HT1080 (cell line): ENCODE results near the gene HYDIN. TPM values are rescaled to one million over a fixed set of nuclear protein-coding genes. Genes with fewer than 3 reads are reported as not detected.
"Not testable (repeated sequence)": the region's sequence is repeated elsewhere in the genome, so short reads cannot be mapped to it uniquely, and the experiment has no call there.

Experiments used
- DNase-seq: peaks from one replicate; pipeline ENCODE4 v3.0.0-alpha.2; 2015; ENCODE audit warnings: low read depth
- total RNA-seq: library from RNA; depleted of rRNA; stranded (reverse); fragments of >200 nt; shearing (Covaris generic); gene quantifications from 2 replicates; pipeline ENCODE4 v1.2.3, GENCODE V29; 2014

Gene HYDIN
- total RNA-seq, 1 experiment from 2014 or later, result 0.03 TPM

DNA sequence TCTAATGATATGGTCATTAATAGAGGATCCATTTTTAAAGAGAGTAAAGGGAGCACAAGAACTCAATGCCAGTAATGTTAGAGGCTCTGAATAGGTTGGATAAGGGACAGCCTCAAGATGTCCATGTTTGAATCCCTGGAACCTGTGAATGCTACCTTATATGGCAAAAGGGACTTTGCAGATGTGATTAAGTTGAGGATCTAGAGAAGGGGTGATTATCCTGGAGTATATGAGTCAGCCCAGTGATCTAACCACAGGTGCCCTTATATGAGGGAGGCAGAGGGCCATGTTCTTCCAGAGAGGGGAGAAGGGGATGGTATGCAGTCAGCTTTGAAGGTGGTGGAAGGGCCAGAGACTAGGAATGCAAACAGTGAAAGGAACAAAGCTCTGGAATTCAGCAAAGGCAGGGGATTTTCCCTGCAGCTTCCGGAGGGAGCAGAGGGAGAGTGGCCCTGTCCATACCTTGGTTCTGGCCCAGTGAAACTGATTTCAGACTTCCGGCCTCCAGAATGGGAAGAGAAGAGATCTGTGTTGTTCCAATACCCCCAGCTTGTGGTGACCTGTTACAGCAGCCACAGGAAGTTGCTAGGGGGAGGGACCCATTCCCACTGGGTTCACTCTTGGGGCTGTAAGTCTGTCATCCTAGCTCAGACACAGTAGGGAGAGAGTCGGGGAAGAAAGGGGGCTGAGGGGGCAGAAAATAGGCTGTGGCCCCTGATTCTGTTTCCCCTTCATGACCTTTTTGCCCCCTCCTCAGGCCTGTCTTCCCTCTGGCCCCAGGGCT is 220.9 kb downstream of the HYDIN start:
- DNase-seq, result peak; percentile 63

DNA sequence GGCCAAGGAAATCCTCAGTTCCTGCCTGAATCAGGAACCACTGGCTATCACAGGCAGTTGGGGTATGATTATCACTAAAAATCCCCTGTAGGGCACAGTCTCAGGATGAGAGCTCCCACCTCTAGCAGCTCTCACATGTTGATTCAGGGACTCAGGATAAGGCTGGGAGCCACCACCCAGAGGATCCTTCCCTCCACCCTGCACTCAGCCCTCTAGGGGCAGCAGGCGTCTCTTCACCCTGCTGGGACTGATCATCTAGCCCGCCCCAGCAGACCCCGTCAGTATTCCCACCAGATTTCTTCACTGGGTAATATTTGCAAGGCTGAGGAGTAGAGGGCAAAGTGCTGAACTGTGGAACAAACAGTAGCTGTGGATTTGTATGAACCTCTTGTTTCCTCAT is 224.0 kb downstream of the HYDIN start:
- DNase-seq, result not testable (repeated sequence)

DNA sequence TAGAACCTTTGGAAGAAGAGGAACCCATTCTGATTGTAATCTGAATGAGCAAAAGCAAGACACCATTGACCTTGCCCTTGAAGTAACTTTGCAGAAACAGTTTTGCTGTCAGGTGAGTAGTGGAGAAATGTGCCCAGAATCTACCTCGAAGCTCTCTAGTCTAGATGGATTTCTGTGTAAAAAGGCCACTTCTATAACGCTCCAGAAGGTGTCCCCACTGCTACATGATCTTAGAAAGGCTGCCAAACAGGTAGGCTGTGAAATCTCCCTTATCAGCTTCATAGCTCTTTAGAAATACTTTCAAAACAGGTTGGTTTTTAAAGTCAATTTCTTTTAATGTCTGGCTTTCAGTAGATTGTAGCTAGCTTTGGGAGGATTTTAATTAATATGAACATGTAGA is 230.8 kb downstream of the HYDIN start:
- not testable (repeated sequence) for DNase-seq

DNA sequence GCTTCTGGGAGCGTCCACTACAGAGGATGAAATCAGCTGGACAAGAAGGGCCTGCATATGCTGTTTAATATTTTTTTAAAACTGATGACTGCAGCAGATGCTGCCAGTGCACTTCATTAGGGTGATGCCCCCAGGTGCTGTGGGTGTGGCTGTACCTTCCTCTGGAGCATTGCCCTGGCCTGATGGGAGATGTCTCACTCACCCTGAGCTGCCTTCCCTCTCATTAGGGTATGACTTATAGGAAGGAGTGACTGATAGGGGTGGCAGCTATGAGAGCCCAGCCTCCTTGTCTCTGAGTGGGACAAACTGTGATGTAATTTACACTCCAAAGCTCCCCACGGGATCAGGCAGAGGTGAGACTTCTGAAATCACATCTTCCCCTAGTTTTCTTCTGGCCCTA is 234.7 kb downstream of the HYDIN start:
- not testable (repeated sequence) for DNase-seq

DNA sequence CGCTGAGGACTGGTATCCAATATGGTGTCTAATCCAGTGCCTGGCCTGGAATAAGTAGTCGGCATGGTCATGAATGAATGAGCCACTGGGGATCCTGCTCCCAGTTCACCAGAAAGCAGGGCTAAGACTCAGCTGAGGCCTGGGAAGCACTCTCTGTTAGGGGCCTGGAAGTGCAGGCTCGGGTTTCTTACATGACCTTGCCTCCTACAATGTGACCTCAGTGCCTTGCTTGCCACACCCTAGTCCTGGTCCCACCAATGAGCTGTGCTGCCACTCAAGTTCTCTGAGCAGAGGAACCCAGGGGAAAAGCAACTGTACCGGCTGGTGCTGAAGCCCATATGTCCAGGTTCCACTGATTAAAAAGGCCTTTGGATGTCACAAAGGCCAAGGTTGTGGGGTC is 238.0 kb downstream of the HYDIN start:
- not testable (repeated sequence) for DNase-seq

DNA sequence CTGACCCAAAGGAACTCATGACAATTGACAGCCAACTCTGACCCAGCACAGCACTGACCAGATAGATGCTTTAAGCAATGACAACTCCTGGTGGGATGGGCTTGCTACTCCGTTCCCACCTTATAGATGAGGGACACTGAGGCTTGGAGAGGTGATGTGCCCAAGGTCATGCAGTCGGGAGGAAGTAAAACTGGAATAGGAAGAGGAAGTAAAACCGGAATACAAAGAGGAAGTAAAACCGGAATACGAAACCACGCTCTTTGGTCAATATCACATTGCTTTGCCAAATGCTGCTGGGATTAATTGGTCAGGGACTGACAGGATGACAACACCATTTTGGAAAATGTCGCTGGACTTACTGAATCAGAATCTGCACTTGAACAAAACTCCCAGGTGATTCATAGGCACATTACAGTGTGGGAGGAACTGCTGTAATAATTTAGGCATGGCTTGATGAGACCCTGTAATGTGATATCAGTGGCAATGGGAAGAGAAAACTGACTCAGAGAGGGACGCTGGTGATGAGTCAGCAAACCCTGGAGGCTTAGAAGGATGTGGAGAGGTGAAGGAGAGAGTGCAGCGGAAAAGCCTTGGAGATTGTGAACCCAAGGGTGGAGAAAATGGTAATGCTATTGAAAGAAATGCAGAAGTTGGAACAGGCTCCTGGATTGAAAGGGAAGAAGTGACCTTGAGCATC is 243.4 kb downstream of the HYDIN start:
- not testable (repeated sequence) for DNase-seq

DNA sequence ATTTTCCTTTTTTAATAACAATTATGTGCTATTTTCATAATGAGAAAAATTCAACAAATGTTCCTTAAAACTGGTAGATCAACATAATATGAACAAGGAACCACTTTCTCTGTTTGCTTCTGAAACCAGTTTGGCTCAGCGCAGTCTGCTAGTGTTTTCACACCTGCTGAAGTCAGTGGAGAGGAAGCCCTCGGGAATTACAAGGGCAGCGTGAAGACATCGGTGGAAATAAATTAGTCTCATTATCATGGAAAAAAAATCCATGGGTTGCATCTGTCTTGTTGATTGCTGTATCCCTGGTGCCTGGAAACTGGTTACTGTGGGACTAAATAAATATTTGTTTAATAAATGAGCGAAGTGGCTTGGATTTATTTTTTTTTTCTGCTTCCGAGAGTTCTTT is 245.8 kb downstream of the HYDIN start:
- DNase-seq, result not testable (repeated sequence)

DNA sequence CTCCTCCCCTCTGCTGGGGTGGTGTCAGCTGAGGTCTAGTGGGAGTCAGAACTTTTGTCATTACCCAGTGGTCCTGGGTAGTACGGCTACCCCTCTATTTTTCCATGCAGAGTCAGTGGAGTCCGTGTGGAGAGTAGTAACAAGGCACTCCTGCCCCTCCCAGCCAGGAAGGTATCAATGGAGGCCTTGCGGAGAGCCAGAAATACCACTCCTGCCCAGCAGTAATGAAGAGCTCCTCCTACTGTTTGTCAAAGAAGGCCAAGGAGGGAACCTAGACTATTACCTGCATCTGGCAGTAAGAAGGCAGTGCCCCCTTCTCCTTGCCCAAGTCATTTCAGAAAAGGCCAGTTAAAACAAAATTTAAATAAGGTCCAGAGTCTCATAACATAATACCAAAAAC is 262.2 kb downstream of the HYDIN start:
- DNase-seq, result not testable (repeated sequence)

DNA sequence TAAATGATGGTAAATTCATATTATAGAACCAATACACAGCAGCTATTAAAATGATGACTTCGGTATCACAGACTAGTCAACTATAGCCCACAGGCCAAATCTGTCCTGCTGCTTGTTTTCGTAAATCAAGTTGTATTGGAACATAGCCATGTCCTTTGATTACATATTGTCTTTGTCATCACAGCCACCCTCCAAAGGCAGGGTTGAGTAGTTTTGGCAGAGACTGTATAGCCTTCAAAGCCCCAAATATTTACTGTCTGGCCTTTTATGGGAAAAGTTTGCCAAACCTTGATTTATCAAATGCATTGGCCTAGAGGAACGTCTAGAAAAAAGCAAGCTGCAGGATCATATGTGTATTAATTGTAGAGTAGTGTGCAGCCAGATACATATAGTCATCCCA is 270.4 kb downstream of the HYDIN start:
- not testable (repeated sequence) for DNase-seq

DNA sequence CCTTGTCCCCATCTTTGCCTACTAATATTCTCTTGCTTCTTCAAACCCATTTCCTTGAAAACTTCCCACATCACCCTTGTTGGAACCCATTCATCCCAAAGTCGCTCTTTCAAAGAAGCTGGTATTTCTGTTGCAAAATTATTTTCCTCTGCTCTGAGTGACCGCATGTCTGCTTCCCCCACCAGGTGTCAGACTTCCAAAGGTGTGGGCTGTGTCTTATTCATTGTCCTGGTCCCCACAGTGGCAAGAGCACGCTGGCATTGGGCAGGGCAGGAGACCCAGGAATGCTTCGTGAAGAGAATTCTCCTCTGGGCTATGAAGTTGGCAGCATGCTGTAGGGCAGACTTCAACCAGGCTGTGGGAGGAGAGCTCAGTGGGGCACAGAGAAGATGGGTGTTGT is 275.6 kb downstream of the HYDIN start:
- not testable (repeated sequence) for DNase-seq

DNA sequence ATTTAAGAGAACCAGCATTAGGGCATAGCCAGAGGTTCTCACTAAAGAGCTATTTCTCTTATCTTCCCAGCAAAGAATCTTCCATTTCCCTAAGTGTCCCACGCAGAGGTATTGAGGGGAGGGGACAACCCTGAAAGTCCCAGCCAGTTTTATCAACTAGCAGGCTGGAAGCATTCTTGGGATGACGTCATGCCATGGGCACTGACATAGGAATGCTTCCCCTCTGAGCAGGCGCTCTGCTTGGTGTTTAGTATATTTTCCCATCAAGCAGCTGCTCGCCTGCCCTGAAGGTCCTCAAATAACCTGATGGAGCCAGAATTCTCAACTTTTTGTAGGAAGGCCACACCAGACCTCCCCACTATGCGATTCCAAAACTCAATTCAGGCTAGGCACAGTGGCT is 276.7 kb downstream of the HYDIN start:
- not testable (repeated sequence) for DNase-seq

DNA sequence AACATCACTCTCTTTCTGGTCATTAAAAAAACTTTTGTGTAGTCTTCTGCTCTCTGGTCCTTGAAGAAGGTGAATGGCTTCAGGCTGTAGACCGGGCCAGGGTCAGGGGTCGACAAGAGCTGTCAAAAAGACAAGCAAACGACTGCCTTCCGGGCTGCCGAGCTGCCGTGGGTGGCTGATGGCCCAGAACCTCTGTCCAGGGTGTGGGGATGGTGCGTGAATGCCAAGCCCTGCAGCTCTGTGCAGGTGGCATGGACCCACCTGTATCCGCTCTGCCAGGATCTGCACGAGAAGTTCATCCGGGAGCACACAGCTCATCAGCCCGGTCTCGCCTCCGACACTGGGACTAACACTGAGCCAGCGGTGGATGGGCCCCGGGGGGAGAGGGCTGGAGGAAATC is 287.0 kb downstream of the HYDIN start:
- DNase-seq, result not testable (repeated sequence)

DNA sequence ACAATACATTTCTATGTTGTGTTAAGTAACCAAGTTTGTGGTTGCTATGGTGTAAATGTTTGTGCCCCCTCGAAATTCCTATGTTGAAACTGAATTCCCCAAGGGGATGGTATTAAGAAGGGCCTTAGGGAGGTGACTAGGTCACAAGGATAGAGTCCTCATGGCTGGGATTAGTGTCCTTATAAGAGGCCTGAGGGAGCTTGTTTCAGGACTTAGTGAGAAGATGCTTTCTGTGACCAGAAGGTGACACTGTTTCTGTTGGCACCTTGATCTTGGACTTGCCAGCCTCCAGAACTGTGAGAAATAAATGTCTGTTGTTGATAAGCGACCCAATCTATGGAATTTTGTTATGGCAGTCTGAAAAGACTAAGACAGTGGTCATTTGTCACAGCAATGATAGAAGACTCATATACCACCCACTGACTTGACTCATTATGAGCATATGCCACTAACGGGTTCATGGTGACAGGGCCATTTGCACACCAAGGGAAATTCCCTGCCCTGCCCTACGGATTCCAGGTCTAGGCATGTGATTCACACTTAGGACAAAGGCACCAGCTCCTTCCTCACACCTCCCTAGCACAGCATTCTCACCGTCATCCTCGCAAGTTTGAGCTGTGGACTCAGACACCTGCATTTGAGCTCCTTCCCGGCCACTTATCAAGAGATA is 290.7 kb downstream of the HYDIN start:
- not testable (repeated sequence) for DNase-seq

DNA sequence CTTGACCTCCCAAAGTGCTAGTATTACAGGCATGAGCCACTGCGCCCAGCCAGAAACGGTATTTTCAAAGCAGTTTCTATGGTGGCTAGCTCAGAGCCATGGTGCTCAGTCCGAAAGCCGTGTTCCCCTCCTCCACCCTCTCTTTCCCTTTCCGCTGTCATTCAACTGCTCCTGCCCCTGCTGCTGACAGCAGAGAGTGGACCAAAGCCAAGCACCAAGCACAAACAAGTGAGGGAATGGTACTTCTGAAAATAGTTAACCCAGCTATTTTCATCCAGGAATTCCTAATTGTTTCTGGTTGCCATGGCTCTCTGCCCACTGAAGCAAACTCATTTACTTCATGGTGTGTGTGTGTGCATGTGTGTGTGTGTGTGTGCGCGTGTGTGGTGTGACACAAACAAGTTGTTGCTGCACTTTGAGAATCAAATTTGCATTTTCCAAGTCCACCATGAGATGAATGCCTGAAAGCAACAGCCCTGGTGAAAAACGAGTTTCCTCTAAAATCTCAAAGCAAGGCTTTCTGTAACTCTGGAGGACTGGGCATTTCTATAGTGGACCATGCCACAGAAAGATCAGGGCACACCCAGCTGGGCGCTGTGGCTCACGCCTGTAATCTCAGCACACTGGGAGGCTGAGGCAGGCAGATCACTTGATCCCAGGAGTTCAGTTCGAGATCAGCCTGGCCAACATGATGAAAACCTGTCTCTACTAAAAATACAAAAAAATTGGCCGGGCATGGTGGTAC is 293.6 kb downstream of the HYDIN start:
- not testable (repeated sequence) for DNase-seq

DNA sequence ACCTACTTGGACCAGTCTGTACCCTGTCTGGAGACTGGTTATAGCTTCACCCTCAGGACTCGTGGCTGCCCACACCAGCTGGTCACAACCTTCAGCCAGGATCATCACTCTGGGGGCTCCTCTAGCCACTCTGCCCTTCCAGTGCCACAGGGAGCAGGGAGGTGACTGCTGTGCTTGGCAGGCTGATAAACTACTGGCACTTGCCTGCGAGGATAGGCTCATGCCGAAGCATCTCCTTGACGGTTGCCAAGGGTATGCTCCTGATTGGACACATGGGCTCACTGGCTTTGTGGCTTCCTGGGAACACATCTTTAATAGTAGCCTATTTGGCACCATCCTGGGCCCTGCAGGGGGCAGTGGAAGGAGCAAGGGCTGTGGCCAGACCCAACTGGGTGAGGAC is 295.2 kb downstream of the HYDIN start:
- not testable (repeated sequence) for DNase-seq

DNA sequence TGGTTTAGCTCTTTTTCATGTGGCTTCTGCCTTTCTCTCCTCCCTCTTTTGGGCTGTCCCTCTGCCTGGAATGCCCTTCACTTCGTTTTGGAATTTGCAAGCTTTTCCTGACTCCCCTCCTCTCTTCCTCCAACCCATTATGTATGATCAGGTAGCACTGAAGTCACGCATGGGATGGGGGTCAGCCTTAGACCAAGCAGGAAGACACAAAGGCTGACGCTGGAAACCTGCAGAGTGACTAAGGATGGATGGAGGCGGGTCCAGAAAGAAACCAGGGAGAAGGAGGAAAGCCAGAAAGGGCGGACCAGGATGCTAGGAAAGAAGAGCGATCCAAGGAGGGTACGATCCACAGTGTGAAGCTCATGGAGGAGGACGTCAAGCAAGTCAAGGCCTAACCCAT is 296.8 kb downstream of the HYDIN start:
- not testable (repeated sequence) for DNase-seq

DNA sequence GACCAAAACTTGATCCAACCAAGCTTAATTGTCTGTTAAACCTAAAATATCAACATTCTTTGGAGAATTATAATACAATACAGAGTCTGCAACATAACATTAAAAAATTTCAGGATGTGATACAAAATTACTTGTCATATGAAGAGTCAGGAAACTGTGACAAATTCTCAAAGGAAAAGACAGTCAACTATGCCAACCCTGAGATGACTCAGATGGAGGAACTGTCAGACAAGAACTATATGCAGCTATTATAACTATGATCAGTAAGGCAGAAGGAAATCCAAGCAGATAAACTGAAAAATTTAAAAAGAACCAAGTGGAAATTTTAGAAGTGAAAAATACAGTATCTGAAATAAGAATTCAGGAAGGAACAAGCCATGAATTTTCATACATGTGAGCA is 299.8 kb downstream of the HYDIN start:
- DNase-seq, result peak; percentile 7

DNA sequence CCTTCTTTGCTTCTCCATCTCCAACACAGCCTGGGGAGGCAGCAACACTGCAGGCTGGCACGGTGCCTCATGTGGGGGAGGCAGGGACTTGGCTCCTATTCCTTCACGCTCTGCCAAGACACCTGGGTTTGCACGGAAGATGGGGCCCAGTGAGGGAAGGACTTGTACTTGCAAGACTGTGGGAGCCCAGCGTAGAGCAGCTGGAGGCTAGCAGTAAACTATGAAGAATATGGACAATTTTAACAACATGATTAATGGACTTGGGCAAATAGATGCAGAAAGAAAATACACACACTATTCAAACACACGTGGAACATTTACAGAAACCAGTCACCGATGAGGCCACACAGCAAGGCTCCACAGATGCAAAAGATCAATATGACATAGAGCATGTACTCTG is 308.4 kb downstream of the HYDIN start:
- not testable (repeated sequence) for DNase-seq

DNA sequence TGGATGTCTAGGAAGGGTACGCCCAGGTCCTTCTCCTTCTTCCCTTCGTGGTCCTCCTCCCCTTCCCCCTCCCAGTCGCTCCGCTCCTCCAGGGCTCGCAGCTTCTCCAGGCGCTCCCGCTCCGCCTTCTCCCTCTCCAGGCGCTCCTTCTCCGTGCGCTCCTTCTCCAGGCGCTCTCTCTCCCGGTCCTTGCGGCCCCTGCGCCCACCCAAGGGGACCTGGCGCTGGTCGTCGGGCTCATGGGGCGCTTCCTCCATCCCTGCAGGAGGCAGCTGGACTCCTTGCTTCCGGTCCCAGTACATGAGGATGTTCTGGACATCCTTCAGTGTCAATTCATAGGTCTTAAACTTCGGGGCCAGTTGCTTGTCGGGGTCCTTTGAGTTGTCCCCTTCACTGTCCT is 309.9 kb downstream of the HYDIN start:
- DNase-seq, result not testable (repeated sequence)

DNA sequence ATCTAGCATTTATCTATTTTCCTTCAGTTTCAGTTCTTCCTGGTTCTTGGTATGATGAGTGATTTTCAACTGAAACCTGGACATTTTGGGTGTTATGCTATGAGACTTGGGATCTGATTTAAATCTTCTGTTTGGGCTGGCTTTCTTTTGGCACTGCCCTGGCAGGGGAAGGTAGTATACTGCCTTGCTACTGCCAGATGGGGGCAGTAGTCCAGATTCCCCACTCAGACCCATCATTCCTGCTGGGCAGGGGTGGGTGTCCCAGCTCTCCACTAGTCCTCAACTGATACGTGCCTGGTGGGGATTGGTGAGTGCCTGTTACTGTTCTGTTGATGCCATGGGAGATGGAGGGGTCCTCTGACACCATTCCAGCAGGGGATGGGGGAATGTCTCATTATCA is 342.3 kb downstream of the HYDIN start:
- not testable (repeated sequence) for DNase-seq

DNA sequence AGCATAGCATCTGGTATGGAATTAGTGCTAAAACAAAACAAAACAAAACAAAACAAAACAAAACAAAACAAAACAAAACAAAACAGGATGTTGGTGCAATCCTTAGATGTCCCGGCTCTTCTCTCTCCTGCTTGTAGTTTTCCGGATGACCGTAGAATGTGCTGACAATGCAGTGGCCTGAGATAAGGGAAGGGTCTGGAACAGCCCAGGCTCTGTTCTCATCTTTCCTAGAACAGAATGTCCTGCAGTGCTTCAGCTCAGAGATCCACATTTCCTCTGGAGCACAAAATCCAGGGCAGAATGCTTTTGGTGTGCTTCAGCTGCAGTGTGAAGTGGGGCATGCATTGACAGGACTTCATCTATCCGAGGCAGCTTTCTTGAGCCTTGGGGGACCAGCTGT is 345.9 kb downstream of the HYDIN start:
- DNase-seq, result not testable (repeated sequence)
